Measurements from ENCODE around the gene ARHGEF28. TPM values are rescaled to one million over a fixed set of nuclear protein-coding genes. Genes with fewer than 3 reads are reported as not detected.

Gene ARHGEF28
- total RNA-seq, 4 donors from 2014 or later = 0.52 to 1.2 (median 0.98) TPM

GRCh38 chr5:73617510-73618279, 8.3 kb upstream of the ARHGEF28 start:
- ATAC-seq = no peak
- no peak for DNase-seq
- in situ Hi-C loops (cut with MboI; ENCODE audit: low sequenced_read_pairs in 4 of 4) = no loop called here
- no peak for TF ChIP-seq CTCF (IDR thresholded peaks at IDR 0.05 in 4 of 5, conservative IDR thresholded peaks at IDR 0.05 in 1 of 5)
- TF ChIP-seq POLR2A (IDR thresholded peaks at IDR 0.05) = no peak
- intact Hi-C loops (cut with DNase I; ENCODE audit: low total_unique reads) = no loop called here
- Histone ChIP-seq H3K4me3 (no peak overlapping the region), H3K9me3 (no peaks in the 10 kb centered on the region), H3K27ac (no peak overlapping the region), H3K27me3 (no peaks in the 10 kb centered on the region), H3K36me3 (no peaks in the 10 kb centered on the region), H3K4me1 (no peaks in the 10 kb centered on the region)

GRCh38 chr5:73619606-73620333, 6.2 kb upstream of the ARHGEF28 start:
- Histone ChIP-seq H3K9me3 (no peaks in the 10 kb centered on the region), H3K4me1 (no peaks in the 10 kb centered on the region), H3K27ac (no peak overlapping the region), H3K27me3 (no peaks in the 10 kb centered on the region), H3K36me3 (no peaks in the 10 kb centered on the region), H3K4me3 (no peak overlapping the region)
- in situ Hi-C loops (cut with MboI; ENCODE audit: low sequenced_read_pairs in 4 of 4) = no loop called here
- DNase-seq = no peak
- TF ChIP-seq CTCF (IDR thresholded peaks at IDR 0.05 in 4 of 5, conservative IDR thresholded peaks at IDR 0.05 in 1 of 5) (no peak), POLR2A (IDR thresholded peaks at IDR 0.05) (no peak)
- no peak for ATAC-seq
- intact Hi-C loops (cut with DNase I; ENCODE audit: low total_unique reads) = no loop called here

GRCh38 chr5:73620334-73620687, 5.7 kb upstream of the ARHGEF28 start:
- DNase-seq (no peak), ATAC-seq (no peak)
- H3K4me3 ChIP-seq = no peak overlapping the region
- H3K27ac ChIP-seq = no peak overlapping the region
- intact Hi-C loops (cut with DNase I; ENCODE audit: low total_unique reads) = no loop called here
- H3K9me3 ChIP-seq = no peaks in the 10 kb centered on the region
- TF ChIP-seq POLR2A (IDR thresholded peaks at IDR 0.05) (no peak), CTCF (IDR thresholded peaks at IDR 0.05 in 4 of 5, conservative IDR thresholded peaks at IDR 0.05 in 1 of 5) (no peak)
- H3K27me3 ChIP-seq = no peaks in the 10 kb centered on the region
- H3K4me1 ChIP-seq = peaks cover 0 to 3% of the 10 kb centered on the region in 2 donors
- H3K36me3 ChIP-seq = no peaks in the 10 kb centered on the region
- in situ Hi-C loops (cut with MboI; ENCODE audit: low sequenced_read_pairs in 4 of 4) = no loop called here

- intact Hi-C loops (cut with DNase I; ENCODE audit: low total_unique reads) (no loop called here), in situ Hi-C loops (cut with MboI; ENCODE audit: low sequenced_read_pairs in 4 of 4) (no loop called here)
- H3K9me3 ChIP-seq = no peaks in the 10 kb centered on the region
- DNase-seq = no peak
- no peak overlapping the region for H3K4me3 ChIP-seq
- no peak for ATAC-seq
- peaks cover 0 to 8% of the 10 kb centered on the region in 2 donors for H3K4me1 ChIP-seq
- no peak overlapping the region for H3K27ac ChIP-seq
- no peak for TF ChIP-seq POLR2A (IDR thresholded peaks at IDR 0.05)
- TF ChIP-seq CTCF (IDR thresholded peaks at IDR 0.05 in 4 of 5, conservative IDR thresholded peaks at IDR 0.05 in 1 of 5) = no peak
- H3K36me3 ChIP-seq = no peaks in the 10 kb centered on the region
- H3K27me3 ChIP-seq = no peaks in the 10 kb centered on the region
Observed at GRCh38 chr5:73623060-73623459, 2.9 kb upstream of the ARHGEF28 start.
